Measurements from ENCODE around the gene LRRTM2. TPM values are rescaled to one million over a fixed set of nuclear protein-coding genes. Genes with fewer than 3 reads are reported as not detected.

LRRTM2 gene
- polyA plus RNA-seq, 2 of the 4 experiments (the other 2 are of a cell fraction), result not detected

GRCh38 chr5:138867011-138867410 is 8.1 kb downstream of the LRRTM2 start:
- FAIRE-seq, result no peak
- DNase-seq (ENCODE audit: low read depth in 1 of 2, low spot score in 1 of 2), result no peak
- Histone ChIP-seq H3K4me1 (peaks cover 36% of the 10 kb centered on the region), H3K27ac (no peak overlapping the region), H3K9me3 (peaks cover 16% of the 10 kb centered on the region), H3K4me3 (no peak overlapping the region), H3K4me2 (no peak overlapping the region)
- 0 out of 6 replicates have a peak, but pooled peaks of 1 of the 2 experiments have one; percentile 35 for ATAC-seq
- 100% methylated on average over 1 of the region's 1 CpG for WGBS (ENCODE audit: missing lambda C conversion rate)
- ChIA-PET CTCF (interaction anchor here (0.8 to 1.5 kb wide), 2 partner anchors 18 to 27 kb away, joined by 3 to 4 read pairs; no protein-coding TSS in a partner anchor), POLR2A (no interaction called here)
- no peak for TF ChIP-seq JUN (IDR thresholded peaks at IDR 0.05)
- no peak for TF ChIP-seq RCOR1 (IDR thresholded peaks at IDR 0.05; ENCODE audit: low read depth, low read length)
- TF ChIP-seq FOXS1 (CRISPR knock-in tag; IDR thresholded peaks at IDR 0.05), result no peak
- TF ChIP-seq TFCP2L1 (CRISPR knock-in tag; IDR thresholded peaks at IDR 0.05), result no peak
- no peak for TF ChIP-seq HOXA7 (CRISPR knock-in tag; IDR thresholded peaks at IDR 0.05)
- no peak for TF ChIP-seq CBX2 (IDR thresholded peaks at IDR 0.05; ENCODE audit: borderline replicate concordance, low read depth)
- TF ChIP-seq EHMT2 (IDR thresholded peaks at IDR 0.05; ENCODE audit: low read depth), result no peak
- no peak for TF ChIP-seq FOSL2 (IDR thresholded peaks at IDR 0.05)
- no peak for TF ChIP-seq FOSL2 (CRISPR knock-in tag; IDR thresholded peaks at IDR 0.05)
- TF ChIP-seq, protein P1, sequence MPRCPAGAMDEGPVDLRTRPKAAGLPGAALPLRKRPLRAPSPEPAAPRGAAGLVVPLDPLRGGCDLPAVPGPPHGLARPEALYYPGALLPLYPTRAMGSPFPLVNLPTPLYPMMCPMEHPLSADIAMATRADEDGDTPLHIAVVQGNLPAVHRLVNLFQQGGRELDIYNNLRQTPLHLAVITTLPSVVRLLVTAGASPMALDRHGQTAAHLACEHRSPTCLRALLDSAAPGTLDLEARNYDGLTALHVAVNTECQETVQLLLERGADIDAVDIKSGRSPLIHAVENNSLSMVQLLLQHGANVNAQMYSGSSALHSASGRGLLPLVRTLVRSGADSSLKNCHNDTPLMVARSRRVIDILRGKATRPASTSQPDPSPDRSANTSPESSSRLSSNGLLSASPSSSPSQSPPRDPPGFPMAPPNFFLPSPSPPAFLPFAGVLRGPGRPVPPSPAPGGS (IDR thresholded peaks at IDR 0.05), result no peak
- TF ChIP-seq HOXB5 (CRISPR knock-in tag; IDR thresholded peaks at IDR 0.05), result no peak
- TF ChIP-seq TP53 (CRISPR knock-in tag; IDR thresholded peaks at IDR 0.05), result no peak
- TF ChIP-seq JUNB (IDR thresholded peaks at IDR 0.05), result no peak
- TF ChIP-seq RAD21 (conservative IDR thresholded peaks at IDR 0.05 in 1 of 2, IDR thresholded peaks at IDR 0.05 in 1 of 2), result no peak
- TF ChIP-seq ZC3H11A (IDR thresholded peaks at IDR 0.05), result no peak
- TF ChIP-seq, protein P2, sequence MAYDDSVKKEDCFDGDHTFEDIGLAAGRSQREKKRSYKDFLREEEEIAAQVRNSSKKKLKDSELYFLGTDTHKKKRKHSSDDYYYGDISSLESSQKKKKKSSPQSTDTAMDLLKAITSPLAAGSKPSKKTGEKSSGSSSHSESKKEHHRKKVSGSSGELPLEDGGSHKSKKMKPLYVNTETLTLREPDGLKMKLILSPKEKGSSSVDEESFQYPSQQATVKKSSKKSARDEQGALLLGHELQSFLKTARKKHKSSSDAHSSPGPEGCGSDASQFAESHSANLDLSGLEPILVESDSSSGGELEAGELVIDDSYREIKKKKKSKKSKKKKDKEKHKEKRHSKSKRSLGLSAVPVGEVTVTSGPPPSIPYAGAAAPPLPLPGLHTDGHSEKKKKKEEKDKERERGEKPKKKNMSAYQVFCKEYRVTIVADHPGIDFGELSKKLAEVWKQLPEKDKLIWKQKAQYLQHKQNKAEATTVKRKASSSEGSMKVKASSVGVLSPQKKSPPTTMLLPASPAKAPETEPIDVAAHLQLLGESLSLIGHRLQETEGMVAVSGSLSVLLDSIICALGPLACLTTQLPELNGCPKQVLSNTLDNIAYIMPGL (CRISPR knock-in tag; IDR thresholded peaks at IDR 0.05; ENCODE audit: borderline replicate concordance), result no peak
- no peak for TF ChIP-seq ZNF302 (CRISPR knock-in tag; IDR thresholded peaks at IDR 0.05)
- no peak for TF ChIP-seq BHLHE40 (IDR thresholded peaks at IDR 0.05; ENCODE audit: low read depth, low read length)
- TF ChIP-seq EP300 (IDR thresholded peaks at IDR 0.05), result no peak
- TF ChIP-seq HEYL (CRISPR knock-in tag; IDR thresholded peaks at IDR 0.05), result no peak
- no peak for TF ChIP-seq GATA3 (IDR thresholded peaks at IDR 0.05; ENCODE audit: borderline replicate concordance)

DNA sequence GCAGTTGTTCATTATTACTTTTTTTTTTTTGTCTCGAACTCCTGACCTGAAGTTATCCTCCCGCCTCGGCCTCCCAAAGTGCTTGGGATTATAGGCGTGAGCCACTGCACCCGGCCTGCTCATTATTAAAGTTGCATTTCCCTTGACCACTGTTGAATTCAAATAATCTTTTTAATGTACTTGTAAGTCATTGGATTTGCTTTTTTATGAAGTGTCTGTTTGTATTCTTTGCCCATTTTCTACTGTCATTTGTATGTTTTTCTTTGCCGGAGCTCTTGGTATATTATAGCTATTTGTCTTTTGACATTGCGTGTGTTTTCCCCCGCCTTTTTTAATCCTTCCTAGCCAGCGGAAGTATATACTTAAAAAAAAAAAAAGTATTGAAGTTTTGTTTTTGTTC is 22.0 kb downstream of the LRRTM2 start:
- Histone ChIP-seq H3K27ac (no peak overlapping the region), H3K4me1 (peaks cover 32% of the 10 kb centered on the region), H3K9me3 (no peaks in the 10 kb centered on the region), H3K4me3 (no peak overlapping the region), H3K4me2 (no peak overlapping the region)
- ATAC-seq (no peak), DNase-seq (ENCODE audit: low read depth in 1 of 2, low spot score in 1 of 2) (no peak), FAIRE-seq (no peak)
- ChIA-PET CTCF (no interaction called here), POLR2A (no interaction called here)
- TF ChIP-seq MAX (IDR thresholded peaks at IDR 0.05) (no peak), HEYL (CRISPR knock-in tag; IDR thresholded peaks at IDR 0.05) (no peak), CEBPB (IDR thresholded peaks at IDR 0.05) (no peak), MAFK (IDR thresholded peaks at IDR 0.05; ENCODE audit: partially characterized antibody) (no peak)
- 92% methylated on average over 9 of the region's 9 CpGs for WGBS (ENCODE audit: missing lambda C conversion rate)
